HG03442 (cell line): ENCODE measurements around the gene ARID1A.
"Not testable (repeated sequence)": the region's sequence is repeated elsewhere in the genome, so short reads cannot be mapped to it uniquely, and the experiment has no call there.

Experiments used
- ATAC-seq: cut with Tn5 transposase; IDR thresholded peaks from one replicate; pipeline ENCODE4 v1.9.1; 2021; ENCODE audit warnings: mild to moderate bottlenecking, moderate library complexity; ENCODE audit not compliant: unreplicated experiment

Gene ARID1A

GRCh38 chr1:26697978-26698849 is 2.4 kb downstream of the ARID1A start:
- ATAC-seq = no peak

- ATAC-seq = no peak
Measured at GRCh38 chr1:26700711-26701110, 4.9 kb downstream of the ARID1A start.

GRCh38 chr1:26701266-26701994 is 5.6 kb downstream of the ARID1A start:
- no peak for ATAC-seq

GRCh38 chr1:26701995-26702679 is 6.3 kb downstream of the ARID1A start:
- no peak for ATAC-seq

GRCh38 chr1:26702680-26703038 is 6.8 kb downstream of the ARID1A start:
- no peak for ATAC-seq

- ATAC-seq = no peak
Measured at GRCh38 chr1:26703478-26703877, 7.7 kb downstream of the ARID1A start.

GRCh38 chr1:26704629-26705028 is 8.8 kb downstream of the ARID1A start:
- ATAC-seq = no peak

GRCh38 chr1:26705227-26705626 is 9.4 kb downstream of the ARID1A start:
- not testable (repeated sequence) for ATAC-seq

GRCh38 chr1:26705788-26706311 is 10.0 kb downstream of the ARID1A start:
- no peak for ATAC-seq

GRCh38 chr1:26706315-26706714 is 10.5 kb downstream of the ARID1A start:
- no peak for ATAC-seq

GRCh38 chr1:26710811-26711210 is 15.0 kb downstream of the ARID1A start:
- ATAC-seq = no peak

- no peak for ATAC-seq
Measured at GRCh38 chr1:26711777-26712176, 16.0 kb downstream of the ARID1A start.

GRCh38 chr1:26717017-26717491 is 21.2 kb downstream of the ARID1A start:
- ATAC-seq = no peak

GRCh38 chr1:26719205-26719604 is 23.4 kb downstream of the ARID1A start:
- no peak for ATAC-seq

GRCh38 chr1:26721669-26722355 is 26.0 kb downstream of the ARID1A start:
- no peak for ATAC-seq

- ATAC-seq = no peak
Measured at GRCh38 chr1:26723013-26723991, 27.5 kb downstream of the ARID1A start.

- no peak for ATAC-seq
Measured at GRCh38 chr1:26724118-26724517, 28.3 kb downstream of the ARID1A start.

GRCh38 chr1:26724926-26725325 is 29.1 kb downstream of the ARID1A start:
- ATAC-seq = no peak

GRCh38 chr1:26725904-26726303 is 30.1 kb downstream of the ARID1A start:
- ATAC-seq = not testable (repeated sequence)
